Stimulated activated CD4-positive, alpha-beta T cell treated with anti-CD3 and anti-CD28 coated beads, Interleukin-15, amount 100 ng/mL, for 24 hours (primary cell): ENCODE measurements around the gene HNRNPDL.

Experiments
- DNase-seq: peaks from one replicate; pipeline ENCODE4 v3.0.0-alpha.2; 2020

The HNRNPDL gene

DNA sequence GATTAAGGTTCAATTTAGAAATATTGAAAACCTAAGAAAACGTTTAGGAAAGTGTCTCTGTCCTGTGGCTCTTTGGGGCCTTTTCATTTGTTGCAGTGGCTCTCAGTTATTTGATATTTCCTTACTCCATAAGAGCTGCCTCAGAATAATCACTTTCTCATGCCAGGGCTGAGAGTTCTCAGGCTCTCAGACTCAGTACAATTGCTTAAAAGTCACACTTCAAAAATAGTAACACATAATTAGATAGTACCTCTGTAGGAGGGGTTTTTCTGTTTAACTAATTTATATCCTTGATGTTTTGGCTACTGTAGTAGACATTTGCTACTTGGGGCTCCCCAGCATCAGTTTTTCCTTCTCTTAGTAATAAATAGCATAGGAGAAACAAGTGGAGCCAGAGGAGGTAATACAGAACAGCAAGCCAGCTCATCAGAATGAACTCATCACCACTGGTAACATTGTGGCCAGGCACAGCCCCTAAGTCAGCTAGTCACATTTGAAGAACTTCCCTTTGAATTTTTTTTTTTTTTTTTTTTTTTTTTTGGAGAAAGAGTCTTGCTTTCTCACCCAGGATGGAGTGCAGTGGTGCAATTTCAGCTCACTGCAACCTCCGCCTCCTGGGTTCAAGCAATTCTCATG is 48.5 kb downstream of the HNRNPDL start:
- no peak for DNase-seq

- no peak for DNase-seq
Measured at GRCh38 chr4:82381235-82381634, 49.0 kb downstream of the HNRNPDL start.

- no peak for DNase-seq
Measured at GRCh38 chr4:82380831-82381230, 49.4 kb downstream of the HNRNPDL start.

DNA sequence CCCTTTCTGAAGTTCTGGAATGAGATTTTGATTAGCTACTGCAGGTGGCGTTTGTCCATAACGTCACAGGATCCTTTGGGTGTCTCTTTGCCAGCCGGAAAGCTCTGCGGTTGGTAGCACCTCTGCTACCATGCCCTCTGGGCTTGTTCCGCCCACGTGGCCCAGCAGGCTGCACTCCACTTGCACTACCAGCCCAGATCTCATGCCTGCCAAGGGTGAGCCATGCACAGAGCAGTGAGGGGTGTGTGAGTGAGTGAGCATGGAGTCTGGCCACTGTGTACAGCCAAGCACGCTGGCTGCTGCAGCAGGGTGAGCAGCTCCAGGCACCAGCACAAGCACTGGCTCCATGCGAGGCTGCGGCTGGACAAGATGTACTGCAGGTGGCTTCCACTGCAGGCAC is 49.9 kb downstream of the HNRNPDL start:
- no peak for DNase-seq

- no peak for DNase-seq
Measured at GRCh38 chr4:82376109-82376508, 54.2 kb downstream of the HNRNPDL start.

- peak; percentile 97 for DNase-seq
Measured at GRCh38 chr4:82373816-82374625, 56.2 kb downstream of the HNRNPDL start, which contains the start of gene HNRNPD. Gene HNRNPD (minus strand): TSS chr4:82373991. CDS start chr4:82373678, 313 bp downstream.

- DNase-seq, result peak; percentile 62
Measured at GRCh38 chr4:82373486-82373815, 56.8 kb downstream of the HNRNPDL start.
